ENCODE measurements around the gene MCTS1.

GRCh38 chrX:120617996-120618630, 14.2 kb downstream of the MCTS1 start:
- TF ChIP-seq CTCF (IDR thresholded peaks at IDR 0.05) = no peak
- no peak for TF ChIP-seq EP300 (IDR thresholded peaks at IDR 0.05)
